ENCODE measurements around the gene LRRC14B.

Gene LRRC14B

DNA sequence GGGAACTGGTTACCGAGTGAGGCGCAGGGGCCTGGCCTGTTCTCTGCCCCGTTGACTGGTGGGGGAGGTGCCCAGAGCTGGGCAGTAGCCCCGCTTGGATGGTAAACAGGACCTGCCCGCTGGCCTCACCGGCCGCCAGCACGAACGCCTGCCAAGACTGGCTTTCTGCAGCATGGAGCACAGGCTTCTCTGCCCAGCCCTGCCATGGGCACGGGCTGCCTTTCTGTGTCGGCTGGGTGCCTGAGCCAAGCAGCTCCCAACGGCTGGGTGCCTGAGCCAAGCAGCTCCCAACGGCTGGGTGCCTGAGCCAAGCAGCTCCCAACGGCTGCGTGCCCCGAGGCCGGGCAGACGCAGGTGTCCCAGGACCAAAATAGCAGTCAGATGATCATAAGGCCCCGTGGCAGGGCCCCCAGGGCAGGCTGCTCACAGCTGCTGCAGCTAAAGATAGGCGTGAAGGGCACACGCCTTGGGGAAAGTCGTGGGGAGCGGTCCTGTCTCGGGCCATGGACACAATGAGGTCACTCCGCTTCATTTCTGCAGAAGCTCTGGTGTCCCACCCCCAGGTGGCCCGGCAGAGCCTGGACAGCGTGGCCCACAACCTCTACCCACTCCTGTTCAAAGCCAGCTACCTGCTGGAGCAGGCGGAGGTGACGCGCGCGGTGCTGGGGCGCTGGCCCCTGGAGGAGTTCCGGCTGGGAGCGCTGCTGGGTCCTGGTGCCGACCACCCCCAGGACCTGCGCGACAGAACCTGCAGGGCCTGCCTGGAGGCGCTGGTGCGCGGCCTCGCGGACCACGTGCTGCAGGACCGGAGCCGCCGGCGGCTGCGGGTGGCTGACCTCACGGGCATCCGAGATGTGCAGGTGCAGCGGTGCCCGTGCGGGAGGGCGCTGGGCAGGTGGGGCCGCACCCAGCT lies at the start of gene LRRC14B:
LRRC14B (plus strand) TSS at position 460 of the 913 bp plus-strand sequence; CDS start at position 504, 44 bp downstream.
- DNase-seq = no peak

DNA sequence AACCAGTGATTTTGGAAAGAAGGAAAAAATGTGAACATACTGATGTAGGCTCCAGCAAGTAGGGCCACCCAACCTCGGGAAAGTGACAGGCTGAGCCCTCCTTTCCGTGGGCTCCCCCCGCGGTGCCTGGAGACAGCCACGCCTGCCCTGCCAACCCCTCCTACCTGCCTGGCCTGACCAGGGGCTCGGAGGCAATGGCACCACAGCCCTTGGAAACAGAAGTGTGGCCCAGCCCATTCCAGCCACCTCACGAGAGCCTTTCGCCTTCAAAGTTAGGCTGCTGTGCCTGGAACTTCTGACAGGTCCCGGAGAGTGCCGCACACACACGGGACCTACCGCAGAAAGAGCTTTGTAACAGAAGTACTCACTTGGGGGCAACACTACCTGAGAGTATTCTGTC lies 49.5 kb upstream of the LRRC14B start:
- DNase-seq = no peak

DNA sequence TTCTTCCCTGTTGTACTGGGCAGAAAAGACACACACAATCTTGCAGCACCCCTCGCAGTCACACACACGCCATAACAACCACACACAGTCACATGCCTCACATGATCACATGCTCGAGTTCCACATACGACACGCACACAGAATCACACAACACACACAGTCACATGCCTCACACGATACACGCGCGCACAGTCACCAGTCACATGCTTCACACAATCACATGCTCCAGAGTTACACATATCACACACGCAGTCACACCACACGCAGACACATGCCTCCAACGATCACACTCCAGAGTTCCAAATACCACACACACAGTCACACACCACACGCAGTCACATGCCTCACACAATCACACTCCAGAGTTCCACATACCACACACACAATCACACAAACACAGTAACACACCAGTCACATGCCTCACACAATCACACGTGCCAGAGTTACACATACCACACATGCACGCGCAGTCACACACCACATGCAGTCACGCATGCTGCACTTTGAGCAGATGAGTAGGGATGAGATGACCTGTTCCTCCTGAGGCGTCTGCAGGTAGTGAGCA lies 49.0 kb upstream of the LRRC14B start:
- no peak for DNase-seq

DNA sequence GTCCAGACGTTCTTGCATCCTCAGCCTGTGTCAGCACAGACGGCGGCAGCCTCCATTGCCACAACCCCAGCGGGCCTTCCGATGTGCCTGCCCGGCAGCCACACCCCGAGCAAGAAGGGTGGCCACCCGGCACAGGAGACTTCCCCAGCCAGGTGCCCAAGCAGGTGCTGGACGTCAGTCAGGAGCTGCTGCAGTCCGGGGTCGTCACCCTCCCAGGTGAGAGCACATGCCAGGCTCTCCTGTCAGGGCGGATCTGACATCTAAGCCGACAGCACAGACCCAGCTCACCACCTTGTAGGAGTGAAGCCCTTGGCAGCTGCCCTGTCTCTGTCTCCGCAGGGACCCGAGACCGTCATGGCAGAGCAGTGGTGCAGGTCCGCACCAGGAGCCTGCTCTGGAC lies 48.3 kb upstream of the LRRC14B start:
- no peak for DNase-seq

DNA sequence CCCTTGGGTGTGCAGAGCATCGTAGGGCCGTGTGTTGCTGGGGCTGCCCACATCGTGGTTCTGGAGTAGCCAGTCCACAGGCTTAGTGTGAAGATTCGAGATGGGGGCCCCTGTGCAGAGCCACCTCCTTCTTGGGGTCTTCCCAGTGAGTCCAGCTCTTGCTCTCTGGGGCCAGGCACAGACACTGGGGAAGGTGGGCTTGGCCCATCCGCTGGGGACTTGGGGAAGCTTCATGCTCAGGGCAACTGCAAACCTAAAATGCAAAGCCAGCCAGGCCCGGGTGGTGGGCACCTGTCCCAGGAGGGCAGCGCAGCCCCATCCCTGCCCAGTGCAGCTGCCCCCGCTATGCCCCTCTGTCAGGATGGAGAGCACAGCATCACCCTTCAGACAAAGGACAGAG lies 46.4 kb upstream of the LRRC14B start:
- DNase-seq = no peak

DNA sequence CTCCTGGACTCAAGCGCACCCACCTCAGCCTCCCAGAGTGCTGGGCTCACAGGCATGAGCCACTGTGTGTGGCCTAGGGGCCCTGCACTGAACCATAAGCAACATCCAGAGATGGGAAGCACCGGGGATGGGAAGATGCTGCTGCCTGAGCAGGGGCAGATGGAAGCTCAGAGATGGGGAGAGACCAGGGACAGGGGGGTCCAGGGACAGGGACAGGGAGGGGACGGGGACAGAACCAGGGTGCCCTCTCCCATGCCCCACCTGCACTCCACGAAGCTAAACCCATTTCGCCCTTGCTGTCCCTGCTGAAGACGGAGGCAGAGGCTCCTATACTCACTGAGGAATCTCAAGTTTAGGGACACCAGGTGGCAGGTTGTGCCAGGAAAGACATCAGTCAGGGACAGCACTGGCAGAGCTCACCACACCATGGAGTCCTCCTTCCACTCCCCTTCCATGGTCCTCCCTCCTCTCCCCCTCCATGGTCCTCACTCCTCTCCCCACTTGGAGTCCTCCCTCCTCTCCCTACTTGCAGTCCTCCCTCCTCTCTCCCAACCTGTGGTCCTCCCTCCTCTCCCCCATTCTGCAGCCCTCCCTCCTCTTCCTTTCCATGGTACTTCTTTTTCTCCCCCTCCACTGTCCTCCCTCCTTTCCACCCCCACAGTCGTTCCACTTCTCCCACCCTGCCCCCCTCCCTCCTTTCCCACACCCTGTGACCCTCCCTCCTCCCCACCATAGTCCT lies 45.5 kb upstream of the LRRC14B start:
- no peak for DNase-seq

DNA sequence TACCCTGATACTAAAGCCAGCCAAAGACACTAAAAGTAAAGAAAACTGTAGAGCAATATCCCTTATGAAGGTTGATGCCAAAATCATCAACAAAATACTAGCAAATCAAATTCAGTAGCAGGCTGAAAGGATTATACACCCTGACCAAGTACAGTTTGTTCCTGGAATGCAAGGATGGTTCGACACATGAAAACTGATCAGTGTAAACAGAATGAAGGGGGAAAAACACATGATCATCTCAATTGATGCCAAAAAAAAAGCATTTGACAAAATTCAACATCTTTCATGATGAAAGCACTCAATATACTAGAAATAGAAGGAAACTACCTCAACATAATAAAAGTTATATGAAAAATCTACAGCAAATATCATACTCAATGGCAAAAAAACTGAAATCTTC lies 43.5 kb upstream of the LRRC14B start:
- no peak for DNase-seq

DNA sequence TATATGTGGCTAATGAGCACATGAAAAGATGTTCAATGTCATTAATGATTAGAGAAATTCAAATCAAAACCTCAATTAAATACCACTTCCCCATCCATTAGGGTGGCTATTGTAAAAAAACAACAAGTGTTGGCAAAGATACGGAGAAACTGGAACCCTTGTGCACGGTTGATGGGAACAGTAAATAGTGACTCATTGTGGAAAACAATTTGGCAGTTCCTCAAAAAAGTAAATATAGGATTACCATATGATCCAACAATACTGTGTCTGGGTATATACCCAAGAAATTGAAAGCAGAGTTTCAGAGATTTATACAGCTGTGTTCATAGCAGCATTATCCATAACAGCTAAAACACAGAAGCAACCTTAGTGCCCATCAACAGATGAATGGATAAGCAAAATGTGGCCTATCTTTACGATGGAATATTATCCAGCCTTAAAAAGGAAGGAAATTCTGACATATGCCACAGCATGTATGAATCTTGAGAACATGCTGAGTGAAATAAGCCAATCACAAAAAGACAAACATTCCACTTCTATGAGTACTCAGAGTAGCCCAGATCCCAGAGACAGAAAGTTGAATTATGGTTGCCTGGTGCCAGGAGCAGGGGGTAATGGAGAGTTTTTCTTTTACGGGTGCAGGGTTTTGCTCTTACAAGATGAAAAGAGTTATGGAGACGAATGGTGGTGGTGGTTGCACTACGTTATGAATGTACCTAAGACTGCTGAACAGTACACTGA lies 41.4 kb upstream of the LRRC14B start:
- DNase-seq = no peak

DNA sequence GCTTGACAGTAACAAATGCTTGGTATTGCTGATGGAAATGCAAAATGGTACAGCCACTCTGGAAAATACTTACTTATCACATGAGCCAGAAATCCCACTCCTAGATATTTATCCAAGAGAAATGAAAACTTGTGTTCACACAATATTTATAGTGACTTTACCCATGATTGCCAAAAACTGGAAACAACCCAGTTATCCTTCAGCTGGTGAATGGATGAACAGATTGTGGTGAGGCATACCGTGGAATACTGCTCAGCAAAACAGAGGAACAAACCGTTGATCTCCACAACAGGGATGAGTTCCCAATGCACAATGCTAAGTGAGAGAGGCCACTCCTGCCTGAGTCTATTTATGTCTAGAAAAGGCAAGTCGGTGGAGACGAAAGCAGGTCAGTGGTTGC lies 40.5 kb upstream of the LRRC14B start:
- no peak for DNase-seq

DNA sequence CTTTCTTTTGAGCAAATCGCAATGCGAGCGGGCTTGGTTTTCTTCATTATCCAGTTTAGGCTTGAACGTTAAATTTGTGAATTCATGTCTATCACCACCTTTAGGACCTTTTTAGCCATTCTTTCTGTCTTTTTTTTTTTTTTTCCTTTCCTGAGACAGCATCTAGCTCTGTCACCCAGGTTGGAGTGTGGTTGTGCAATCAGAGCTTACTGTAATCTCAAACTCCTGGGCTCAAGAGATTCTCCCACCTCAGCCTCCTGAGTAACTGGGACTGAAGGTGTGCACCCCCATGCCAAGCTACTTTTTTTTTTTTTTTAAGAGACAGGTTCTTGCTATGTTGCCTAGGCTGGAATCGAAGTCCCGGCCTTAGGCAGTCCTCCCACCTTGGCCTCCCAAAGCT lies 39.2 kb upstream of the LRRC14B start:
- DNase-seq = no peak

DNA sequence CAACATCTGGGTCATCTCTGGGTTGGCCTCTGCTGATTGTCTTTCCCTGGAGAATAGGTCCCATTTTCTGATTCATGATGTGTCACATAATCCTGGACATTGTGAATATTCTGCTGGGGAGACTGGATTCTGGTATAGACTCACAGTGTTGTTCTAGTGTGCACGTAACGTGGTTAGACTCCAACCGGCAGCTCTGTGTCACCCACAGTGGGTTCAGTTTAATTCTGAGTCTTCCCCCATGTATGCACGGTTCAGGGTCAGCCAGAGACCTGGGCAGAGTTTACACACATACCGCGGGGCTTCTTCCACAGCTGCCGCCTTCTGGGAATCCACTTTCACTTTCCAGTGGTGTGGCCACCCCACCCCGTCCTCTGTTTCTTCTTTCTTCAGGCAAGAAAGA lies 38.0 kb upstream of the LRRC14B start:
- no peak for DNase-seq

DNA sequence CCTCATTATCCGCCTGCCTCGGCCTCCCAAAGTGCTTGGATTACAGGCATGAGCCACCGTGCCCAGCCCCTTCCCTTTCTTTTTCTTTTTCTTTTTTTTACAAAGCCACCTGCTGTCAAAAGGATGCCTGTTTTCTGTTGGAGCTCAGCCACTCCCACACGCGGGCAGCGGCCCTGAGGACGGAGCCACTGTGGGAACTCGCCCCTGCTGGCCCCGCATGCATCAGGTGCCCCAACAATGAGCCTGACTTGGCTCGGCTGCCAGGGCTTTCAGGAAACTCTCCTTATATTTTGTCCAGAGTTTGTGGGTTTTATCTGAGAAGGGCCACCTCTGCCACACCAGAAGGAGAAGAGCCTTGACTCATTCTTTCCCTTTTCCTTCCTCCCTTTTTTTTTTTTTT lies 37.1 kb upstream of the LRRC14B start:
- no peak for DNase-seq

DNA sequence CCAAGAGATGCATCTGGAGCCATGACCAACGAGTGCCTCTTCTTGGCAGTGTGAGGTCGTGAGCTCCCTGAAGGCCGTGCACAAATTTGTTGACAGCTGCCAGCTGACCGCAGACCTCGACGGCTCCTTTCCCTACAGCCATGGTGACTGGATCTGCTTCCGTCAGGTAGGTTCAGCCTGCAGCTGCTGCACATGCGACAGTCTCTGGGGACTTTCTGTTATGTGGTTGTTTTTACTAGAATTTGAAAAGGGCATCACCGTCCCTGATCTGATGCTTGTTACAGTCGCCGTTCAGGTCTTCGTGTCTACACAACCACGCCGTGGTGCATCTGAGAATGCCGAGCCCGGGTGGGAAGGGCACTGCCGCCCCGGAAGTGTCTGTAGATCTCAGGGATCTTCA lies 36.5 kb upstream of the LRRC14B start:
- DNase-seq = no peak

DNA sequence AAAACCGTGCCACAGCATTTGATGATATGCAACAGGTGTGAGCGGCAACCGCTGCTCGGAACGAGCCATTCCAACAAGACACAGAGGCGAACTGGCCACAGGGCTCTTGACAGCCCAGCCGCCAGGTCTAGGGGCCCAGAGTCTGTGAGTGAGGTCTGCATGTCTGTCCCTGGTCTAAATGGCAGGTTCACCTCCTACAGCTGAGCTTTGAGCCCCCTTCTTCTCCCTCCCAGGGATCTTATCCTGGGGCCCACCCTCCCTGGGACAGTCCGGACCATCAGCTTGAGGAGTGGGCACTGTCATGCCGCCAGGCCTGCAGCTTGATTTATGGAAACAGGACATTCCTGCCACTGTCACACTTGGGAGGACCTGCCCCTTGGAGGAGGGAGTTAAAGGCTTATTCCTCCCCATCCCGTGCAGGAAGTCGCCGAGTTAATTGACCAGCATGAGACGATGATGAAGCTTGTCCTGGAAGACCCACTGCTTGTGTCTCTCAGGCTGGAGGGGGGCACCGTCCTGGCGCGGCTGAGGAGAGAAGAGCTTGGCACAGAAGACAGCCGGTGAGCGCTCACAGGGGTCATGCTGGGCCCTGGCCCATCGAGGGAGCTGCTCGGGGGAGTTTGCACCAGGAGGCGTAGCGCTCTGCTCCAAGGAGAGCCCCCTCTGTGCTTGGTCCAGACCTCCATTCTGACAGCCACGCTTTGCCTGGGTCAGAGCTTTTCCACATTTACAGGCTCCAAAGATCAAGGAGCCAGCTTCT lies 35.5 kb upstream of the LRRC14B start:
- DNase-seq = no peak

DNA sequence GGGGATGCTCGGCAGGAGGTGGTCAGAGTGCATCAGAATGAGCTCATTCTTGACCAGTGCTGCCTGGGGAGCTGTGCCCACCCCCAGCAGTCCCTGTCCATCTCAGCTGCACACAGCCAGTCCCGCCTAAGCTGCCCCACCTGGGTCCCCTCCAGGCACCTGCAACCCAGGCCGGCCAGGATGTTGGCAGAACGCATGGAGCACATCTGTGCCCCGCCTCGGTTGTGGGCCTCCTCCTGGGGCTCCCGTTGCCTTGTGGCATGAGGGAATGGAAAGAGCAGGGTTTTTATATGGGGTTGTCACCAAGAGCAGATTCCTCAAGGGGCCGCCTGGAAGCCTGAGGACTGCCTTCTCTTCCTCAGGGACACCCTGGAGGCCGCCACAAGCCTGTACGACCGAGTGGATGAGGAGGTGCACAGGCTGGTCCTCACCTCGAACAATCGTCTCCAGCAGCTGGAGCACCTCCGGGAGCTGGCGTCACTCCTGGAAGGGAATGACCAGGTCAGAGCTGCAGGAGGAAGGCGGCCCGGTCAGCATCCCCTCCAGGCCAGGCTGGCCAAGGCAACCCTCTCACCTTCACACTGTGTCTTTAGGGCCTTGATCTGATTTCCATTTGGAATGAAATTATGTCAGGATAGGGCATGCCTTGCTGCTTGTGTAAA lies 34.8 kb upstream of the LRRC14B start:
- DNase-seq = no peak

DNA sequence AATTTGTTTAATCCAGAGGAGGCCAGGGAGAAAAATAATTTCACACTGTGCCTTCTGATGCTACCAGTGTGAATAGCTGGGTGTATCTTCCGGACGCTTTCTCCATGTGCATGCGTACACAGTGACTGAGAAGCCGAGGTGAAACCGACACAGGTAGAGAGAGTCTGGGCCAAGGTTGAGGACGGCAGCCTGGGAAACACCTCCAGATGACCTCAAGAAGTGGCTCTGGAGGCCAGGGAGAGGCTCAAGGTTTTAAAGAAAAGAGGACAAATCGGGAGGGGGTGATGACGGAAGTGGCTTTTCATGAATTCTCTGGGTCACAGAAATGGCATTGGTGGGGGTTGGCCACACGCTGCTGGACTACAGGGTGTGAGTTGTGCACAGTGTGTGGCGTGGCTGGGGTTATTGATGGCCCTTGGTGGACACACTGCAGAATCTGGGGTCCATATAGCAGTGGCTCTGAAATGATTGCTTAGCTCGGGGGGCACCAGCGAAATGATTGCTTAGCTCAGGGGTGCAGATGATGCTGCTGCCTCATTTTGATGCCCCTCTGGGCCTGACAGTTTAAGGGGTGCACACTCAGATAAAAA lies 34.1 kb upstream of the LRRC14B start:
- DNase-seq = no peak

DNA sequence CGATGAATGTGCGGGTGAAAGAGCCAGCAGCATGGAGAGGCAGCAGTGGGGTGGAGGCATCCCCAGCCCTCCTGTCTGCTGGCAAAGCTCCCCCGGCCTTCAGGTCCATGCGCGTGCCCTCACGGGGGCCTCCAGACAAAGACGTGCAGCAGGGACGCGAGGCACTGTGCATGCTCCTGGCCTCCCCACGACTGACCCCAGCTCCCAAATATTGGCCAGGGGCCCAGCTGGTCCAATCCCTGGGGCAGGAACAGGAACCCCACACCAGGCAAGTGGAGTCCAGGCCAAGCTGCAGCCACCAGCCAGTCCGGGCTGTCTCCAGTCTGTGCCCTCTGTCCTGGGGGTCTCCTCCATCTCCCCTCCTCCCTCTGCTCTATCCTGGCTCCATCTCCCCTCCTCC lies 33.5 kb upstream of the LRRC14B start:
- no peak for DNase-seq

DNA sequence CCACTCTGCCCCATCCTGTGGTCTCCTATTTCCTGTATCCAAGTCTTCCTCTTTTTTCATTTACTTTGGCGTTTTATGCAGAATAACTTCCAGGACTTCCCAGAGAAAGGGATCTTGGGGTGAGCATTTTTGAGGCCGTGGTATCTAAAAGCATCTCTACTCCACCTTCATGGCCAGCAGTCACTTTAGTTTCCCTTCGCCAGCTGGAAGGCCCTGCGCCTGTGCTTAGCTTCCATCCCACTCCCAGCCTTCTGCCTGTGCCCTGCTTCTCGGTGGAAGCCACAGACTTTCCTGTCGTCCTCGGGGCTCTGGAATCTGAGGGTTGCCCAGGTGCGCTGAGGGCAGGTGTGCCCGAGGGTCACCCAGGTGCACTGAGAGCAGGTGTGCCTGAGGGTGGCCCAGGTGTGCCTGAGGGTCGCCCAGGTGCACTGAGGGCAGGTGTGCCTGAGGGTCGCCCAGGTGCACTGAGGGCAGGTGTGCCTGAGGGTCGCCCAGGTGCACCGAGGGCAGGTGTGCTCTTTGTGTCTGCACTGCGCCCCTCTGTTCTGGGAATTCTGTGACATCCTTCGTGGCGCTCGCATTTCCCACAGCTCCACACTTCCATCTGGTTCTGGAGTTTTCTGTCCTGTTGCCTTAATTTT lies 32.4 kb upstream of the LRRC14B start:
- DNase-seq = no peak

DNA sequence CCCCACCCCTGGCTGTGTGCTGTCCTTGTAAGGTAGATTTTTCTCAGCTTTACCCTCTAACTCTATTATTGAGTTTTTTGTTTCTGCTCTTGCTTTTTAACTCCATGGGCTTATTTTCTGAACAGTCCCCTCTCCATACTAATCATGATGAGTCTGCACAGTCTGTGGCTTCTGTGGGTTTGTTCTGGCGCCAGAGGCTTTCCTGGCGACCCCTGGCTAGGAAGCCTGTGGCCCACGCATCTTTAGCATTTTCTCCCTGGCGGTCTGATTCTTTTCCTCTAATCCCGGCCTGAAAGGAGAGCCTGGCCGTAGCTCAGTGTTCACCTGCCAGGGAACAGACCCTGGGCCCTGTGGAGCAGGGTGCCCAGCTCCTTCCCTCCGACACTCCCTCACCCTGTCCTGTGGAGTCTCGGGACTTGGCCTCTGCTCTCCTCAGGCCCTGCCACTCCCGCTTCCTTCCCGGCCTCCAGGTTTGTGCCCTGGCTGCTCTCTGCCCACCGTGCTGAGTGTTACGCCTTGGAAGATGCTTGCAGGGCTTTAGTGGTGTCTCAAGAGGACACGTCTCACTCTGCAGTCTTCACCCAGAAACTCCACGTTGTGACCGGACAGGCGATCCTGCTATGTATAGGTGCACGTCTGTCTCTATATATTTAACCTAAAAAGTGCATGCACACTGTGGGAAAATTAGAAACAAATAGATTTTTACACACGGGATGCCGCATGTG lies 31.7 kb upstream of the LRRC14B start:
- no peak for DNase-seq

DNA sequence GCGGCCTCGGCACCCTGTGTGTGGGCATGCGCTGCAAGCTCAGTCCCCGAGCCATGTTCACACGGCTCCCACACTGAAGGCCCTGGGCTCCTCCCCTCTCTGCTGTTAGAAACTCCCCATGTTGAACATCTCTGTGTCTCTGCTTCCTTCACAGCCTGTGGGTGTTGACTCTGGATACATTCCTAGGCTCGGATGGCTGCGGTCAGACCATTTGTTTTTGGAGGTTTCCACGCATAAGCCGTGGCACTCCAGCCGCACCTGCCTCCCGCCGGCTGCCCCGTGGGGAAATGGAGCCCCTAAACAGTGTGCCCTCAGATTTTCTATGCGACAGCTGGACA lies 31.2 kb upstream of the LRRC14B start:
- no peak for DNase-seq

Data from activated CD4-positive, alpha-beta T cell treated with anti-CD3 and anti-CD28 coated beads for 1 hour (primary cell).